Endothelial cell of umbilical vein (primary cell): Measurements from ENCODE around the gene XIRP1.

Source experiments
- EZH2 ChIP-seq: IDR thresholded peaks from 2 replicates; pipeline ENCODE4 v1.6.1; 2012; ENCODE audit warnings: borderline replicate concordance, low read depth, mild to moderate bottlenecking, moderate library complexity, low read length, inconsistent platforms; ENCODE audit not compliant: severe bottlenecking
- FOS ChIP-seq: IDR thresholded peaks from 2 replicates; pipeline ENCODE4 v1.6.1; 2011; ENCODE audit warnings: mild to moderate bottlenecking, low read length, moderate library complexity, borderline replicate concordance; ENCODE audit not compliant: insufficient read depth
- JUN ChIP-seq: IDR thresholded peaks from 2 replicates; pipeline ENCODE4 v1.6.1; 2011; ENCODE audit warnings: borderline replicate concordance, low read depth; ENCODE audit not compliant: insufficient read length, insufficient read depth
- MYC ChIP-seq: IDR thresholded peaks from one replicate; pipeline ENCODE4 v1.6.1; 2011; ENCODE audit warnings: mild to moderate bottlenecking, low read depth, low read length
- POLR2A ChIP-seq: IDR thresholded peaks from 2 replicates; pipeline ENCODE4 v1.6.1; 2012; ENCODE audit warnings: low read depth, mild to moderate bottlenecking, control low read depth, low read length
- POLR2AphosphoS5 ChIP-seq: IDR thresholded peaks from 2 replicates; pipeline ENCODE4 v1.6.1; 2012; ENCODE audit warnings: low read depth, mild to moderate bottlenecking, control low read depth, low read length, moderate library complexity; ENCODE audit not compliant: insufficient read depth
- TF ChIP-seq, protein P1 (sequence below), 2 donors: IDR thresholded peaks; 1 replicate in 1 of 2; 2 replicates in 1 of 2; pipeline ENCODE4 v1.5.1; 2011; ENCODE audit warnings: low read length in 2 of 2, mild to moderate bottlenecking in 2 of 2, moderate library complexity in 2 of 2, control low read depth in 1 of 2, inconsistent platforms in 1 of 2, low read depth in 1 of 2; ENCODE audit not compliant: insufficient read depth in 1 of 2; ENCODE audit errors: extremely low read depth in 1 of 2
- TF ChIP-seq, protein P2 (sequence below): IDR thresholded peaks from 2 replicates; pipeline ENCODE4 v1.6.1; 2011; ENCODE audit not compliant: insufficient read depth, insufficient read length

DNA sequence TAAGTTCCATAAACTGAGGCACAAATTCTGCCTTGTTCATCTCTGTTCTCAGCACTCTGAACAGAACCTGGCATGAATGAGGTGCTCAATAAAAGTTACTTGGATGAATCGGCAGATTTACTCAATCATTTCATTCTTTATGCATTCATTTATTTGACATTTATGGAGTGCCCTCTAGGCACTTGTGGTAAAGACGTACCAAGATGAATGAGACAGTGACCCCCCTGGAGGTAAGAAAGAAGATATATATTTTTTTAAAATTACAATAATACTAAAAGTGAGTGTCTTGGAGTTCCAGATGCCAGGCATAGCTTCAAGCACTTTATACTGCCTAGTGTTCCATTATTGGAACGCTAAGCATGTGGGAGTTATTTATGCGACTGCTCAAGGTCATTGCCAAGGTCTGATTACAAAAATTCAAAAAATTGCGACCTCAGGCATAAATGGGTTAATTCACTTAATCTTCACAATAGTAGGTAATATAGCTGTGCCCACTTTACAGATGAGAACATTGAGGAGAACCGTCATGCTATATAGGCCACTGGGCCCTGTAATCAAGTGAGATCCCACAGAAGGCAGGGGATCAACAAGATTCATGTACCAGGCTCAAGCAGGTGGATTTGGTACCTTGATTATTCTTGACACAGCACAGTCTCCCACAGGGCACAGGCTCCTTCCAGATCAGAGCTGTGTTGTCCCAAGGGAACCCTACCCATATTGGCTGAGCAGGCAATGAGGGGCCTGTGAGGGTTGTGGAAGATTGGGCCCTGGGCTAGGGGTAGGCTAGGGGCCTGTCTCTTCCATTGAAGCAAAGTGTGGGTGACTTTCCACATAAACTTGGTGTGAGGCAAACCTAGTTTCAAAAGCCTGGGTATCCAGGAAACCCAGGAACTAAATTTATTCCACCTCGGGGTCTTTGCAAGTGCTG is 10.7 kb downstream of the XIRP1 start:
- TF ChIP-seq POLR2A (no peak), EZH2 (no peak), POLR2AphosphoS5 (no peak), JUN (no peak), MYC (no peak), FOS (no peak)
- TF ChIP-seq, protein P1, sequence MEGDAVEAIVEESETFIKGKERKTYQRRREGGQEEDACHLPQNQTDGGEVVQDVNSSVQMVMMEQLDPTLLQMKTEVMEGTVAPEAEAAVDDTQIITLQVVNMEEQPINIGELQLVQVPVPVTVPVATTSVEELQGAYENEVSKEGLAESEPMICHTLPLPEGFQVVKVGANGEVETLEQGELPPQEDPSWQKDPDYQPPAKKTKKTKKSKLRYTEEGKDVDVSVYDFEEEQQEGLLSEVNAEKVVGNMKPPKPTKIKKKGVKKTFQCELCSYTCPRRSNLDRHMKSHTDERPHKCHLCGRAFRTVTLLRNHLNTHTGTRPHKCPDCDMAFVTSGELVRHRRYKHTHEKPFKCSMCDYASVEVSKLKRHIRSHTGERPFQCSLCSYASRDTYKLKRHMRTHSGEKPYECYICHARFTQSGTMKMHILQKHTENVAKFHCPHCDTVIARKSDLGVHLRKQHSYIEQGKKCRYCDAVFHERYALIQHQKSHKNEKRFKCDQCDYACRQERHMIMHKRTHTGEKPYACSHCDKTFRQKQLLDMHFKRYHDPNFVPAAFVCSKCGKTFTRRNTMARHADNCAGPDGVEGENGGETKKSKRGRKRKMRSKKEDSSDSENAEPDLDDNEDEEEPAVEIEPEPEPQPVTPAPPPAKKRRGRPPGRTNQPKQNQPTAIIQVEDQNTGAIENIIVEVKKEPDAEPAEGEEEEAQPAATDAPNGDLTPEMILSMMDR (IDR thresholded peaks at IDR 0.05; ENCODE audit: extremely low read depth in 1 of 2, insufficient read depth in 1 of 2, low read depth in 1 of 2, low read length in 2 of 2) = no peak
- TF ChIP-seq, protein P2, sequence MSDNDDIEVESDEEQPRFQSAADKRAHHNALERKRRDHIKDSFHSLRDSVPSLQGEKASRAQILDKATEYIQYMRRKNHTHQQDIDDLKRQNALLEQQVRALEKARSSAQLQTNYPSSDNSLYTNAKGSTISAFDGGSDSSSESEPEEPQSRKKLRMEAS = no peak
